ENCODE data around the gene CTAGE6.
"Not testable (repeated sequence)": the region's sequence is repeated elsewhere in the genome, so short reads cannot be mapped to it uniquely, and the experiment has no call there.

CTAGE6 gene

GRCh38 chr7:143715543-143716193 is 41.8 kb downstream of the CTAGE6 start:
- DNase-seq (ENCODE audit: low read depth, low spot score): not testable (repeated sequence)

GRCh38 chr7:143714581-143715454 is 42.7 kb downstream of the CTAGE6 start:
- DNase-seq (ENCODE audit: low read depth, low spot score): not testable (repeated sequence)

- DNase-seq (ENCODE audit: low read depth, low spot score): not testable (repeated sequence)
Measured at GRCh38 chr7:143712381-143712780, 45.1 kb downstream of the CTAGE6 start.

GRCh38 chr7:143711727-143712324 is 45.7 kb downstream of the CTAGE6 start:
- DNase-seq (ENCODE audit: low read depth, low spot score): not testable (repeated sequence)

- not testable (repeated sequence) for DNase-seq (ENCODE audit: low read depth, low spot score)
Measured at GRCh38 chr7:143709895-143710294, 47.6 kb downstream of the CTAGE6 start.
